DMS153 treated with DMSO at 0.1 percent for 48 hours (cell line): ENCODE results near the gene PITX1.

Source experiments
- DNase-seq: peaks from one replicate; lab custom pipeline; 2025; ENCODE audit not compliant: unreplicated experiment; lab: John Stamatoyannopoulos, UW

PITX1 gene

DNA sequence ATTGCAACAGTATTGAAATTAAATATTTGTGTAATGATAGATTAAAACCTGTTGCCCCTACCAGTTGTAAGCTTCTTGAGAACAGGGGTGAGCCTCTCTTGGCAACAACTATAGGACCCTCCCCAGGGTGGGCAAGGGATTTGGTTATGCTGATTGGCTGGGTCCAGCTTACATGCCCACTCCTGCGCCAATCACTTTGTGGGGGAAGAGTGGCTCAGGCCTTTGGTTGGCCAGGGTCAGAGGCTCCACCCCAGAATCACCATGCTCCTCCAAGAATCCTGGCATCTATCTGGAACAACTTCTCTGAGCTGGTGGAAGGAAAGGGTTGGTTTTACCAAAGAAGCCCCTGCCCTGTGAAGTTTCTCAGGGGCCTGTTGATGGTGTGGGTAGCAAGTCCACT lies 8.6 kb upstream of the PITX1 start:
- no peak for DNase-seq

DNA sequence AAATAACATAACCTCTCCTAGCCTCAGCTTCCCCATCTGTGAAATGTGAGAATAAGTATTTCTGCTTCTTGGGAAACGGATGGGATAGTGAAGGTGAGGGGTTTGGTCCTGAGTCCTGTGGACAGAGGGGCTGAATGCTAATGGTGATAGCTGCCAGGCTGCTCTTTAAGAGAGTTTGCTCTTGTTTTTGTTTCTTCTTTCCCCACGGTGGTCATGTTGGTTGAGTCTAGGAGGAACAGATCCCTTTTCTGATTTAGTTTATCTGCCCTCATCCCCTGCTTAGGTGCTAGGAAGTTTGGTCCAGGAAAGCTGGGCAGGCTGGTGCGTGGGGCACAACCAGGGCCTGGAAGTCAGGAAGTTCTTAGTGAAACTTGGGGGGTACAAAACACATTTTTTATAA lies 7.7 kb upstream of the PITX1 start:
- no peak for DNase-seq

DNA sequence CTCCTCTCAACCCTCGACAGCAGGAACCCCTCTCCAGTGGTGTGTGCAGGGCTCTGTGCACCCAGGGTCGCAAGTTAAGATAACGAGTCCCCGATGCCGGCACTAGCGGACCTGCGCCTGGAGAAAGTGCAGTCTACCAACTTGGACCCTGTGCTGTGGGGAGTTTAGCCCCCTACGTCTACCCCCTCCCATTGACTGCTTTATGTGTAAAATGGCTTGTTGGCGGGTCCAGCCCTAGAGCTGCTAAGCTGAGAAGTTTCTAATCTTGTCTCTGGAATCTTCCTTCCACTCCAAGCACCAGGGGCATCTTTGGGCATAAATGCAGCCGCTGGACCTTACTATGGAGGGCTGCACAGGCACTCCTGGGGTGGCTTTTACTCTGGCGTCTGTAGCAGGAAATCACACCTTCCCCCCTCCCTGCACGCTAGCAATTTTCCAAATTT lies 7.1 kb upstream of the PITX1 start:
- DNase-seq = no peak

DNA sequence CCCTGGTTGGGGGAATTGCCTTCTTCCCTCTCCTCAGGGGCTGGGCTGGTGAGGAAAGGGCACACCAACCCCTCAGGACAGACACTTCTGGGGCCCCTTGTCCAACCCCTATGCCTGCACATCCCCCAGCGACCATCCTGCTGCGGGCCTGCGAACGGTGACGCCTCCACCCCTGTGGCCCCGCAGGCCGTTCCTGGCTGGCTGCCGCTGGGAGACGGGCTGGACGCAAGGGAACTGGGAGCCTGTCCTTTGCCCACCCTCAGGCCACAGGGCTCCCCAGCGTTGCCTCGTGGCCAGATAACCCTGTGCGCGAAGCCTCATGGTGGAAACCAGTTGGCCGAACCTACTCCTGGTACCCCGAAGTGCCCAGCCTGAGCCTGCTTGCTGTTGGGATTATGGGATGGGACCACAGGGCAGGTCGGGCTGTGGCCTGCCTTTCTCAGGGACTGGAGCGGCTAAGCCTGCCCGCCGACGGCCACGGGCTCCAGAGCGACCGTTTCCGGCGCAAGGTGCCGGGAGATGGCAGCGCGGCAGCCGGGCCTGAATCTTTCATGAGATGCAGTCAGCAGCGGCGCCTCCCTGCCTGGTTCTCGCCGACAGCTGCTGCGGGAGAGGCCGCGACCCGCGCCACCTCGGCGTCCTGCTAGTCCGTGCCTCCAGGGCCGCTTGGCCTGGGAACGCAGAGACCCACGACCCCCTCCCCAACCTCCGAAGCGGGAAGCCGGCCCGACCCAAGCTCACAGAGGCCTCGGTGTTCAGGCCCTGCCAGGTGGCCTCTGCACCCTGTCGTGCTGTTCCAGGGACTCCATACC lies 6.5 kb upstream of the PITX1 start:
- DNase-seq = no peak

DNA sequence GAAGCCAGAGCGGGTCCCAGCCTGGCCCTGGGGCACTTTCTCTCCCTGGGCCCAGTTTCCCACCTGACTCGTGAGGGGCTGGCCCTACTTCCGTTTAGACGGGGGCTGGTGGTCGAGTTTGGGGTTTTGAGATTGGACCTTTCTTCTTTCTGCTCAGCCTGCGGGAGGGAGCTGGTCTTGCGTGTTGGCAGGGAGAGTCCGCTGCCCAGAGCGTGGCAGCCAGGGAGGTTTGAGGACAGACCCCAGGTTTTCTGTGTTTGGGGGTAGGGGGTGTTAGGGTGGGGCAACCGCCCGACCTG lies 6.0 kb upstream of the PITX1 start:
- DNase-seq = no peak

DNA sequence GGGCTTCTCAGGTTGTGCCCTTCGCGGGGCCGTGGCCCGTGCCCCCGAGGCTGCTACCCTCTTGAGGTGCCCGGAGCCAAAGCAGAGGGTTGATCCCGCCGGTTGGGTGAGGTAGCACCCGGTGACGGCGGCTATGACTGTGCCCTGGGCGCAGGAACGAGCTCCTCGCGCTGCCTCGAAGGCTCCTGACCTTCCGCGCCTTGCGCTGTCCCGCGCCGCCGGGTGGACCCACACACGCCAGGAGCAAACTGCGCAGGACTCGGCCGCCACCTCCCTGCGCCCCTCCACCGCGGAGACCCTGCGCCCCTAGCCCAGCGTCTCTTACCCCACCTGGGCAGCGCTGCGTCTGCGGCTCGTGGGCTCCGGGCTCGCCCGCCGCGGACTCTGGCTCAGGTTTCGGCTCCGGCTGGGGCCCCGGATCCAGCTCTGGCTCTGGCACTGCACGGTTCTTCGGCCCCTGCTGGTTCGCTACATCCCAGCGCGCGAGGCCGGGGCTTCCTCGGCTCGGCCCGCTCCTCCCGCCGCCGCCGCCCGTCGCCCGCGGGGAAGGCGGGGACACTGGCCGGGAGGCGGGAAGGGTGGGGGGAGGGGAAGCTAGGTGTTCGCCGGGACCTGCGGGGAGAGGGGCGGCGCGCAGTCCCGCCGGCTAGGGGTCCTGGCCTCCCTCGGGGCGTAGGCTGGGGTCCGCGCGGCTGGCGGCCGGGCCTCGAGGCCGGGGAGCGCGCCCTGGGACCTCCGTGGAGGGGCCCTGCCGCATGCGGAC lies 5.4 kb upstream of the PITX1 start:
- DNase-seq = no peak

DNA sequence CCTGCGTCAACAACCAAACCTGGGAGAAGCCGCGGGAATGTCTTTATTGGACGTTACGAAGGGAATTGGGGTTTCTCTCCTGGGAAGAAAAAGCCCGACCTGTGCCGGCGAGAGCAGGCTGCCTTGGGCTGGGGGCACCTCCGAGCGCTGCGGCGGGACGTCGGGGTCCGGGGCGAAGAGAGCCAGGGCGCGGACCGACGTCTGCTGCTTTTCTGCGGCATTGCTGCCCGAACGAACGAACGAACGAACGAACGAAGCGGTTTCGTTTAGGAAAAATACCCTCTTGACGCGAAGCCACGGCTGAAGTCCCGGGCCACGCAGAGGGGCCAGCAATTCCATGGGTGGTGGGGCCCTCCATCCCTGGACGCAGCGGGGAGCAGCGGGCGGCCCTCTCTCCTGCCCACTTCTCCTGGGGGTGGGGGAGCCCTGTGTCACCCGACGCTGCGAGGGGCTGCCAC lies 4.8 kb upstream of the PITX1 start:
- DNase-seq = no peak

DNA sequence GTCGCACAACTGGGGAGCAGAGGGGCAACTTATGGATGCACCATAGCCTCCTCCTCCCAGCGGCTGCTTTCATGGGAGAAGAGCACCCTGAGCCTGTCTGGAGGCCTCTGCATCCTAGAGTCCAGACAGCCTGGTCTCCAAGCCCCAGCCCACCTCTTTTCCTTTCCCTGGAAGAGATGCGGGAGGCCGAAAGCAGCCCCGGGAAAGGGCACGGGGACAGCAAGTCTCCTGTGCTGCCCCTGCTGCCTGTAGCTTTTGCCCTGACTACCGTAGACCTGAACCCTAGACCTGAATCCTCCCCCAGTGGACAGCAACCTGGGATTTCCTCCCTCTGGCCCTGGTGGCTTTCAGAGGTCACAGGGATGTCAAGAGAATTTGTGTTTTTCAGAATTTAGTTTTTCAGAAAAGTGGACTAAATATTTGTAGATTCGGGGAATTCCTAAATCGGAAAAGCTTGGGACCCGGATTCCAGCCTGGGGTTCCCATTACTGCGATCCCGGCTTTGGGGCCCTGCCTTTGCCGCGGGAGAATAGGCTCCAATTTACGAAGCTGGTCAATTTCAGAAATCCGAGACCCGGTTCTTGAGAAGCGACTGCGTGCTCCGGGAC lies 4.3 kb upstream of the PITX1 start:
- DNase-seq = no peak

DNA sequence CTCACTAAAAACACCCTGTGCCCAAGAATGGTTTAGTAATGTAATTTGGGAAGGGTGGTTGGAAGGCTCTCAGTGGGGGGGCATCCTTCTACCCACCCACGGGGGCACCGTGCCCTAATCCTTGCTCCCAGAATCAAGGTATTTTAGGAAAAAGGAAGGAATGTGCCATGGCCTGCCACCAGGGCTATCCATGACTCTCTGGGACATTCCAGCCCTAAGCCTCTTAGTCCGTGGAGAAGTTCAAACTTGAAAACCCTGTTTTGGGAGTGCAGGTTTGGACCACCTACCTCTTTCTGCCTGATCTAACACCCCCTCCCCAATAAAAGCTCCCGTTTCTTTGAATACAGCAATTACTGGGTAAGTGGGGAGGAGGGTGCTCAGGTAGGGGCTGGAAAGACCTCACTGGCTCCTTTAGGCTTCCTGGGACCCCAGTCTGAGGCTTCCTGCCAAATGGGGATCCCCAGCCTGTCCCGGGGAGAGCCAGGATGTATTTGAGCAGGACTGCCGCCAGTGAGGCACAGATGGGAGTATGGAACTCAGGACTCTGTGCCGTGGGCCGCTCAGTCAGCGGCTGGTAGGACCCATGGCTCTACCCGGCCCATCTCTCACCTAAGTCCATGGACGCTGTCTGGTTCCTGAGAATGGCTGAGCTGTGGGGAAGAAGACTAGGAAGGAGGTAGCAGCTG lies 3.6 kb upstream of the PITX1 start:
- no peak for DNase-seq

DNA sequence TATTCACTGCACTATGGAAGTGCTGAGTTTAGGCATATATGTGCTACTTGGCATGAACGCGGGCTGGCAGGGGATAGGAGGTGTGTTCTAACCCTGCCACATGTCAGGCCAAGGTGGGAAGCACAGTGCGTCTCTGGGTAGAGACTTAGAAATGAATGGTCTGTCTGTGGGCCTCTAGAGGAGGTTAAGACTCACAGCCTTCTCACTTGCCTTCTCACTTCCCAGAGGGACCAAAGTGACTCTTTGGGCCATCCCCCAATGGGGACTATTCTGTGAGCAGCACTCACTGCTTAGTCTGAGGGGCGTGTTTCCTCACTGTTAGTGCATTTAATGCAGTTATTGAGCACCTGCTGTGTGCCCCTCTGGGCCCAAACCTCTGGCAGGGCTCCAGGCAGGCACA lies 2.4 kb upstream of the PITX1 start:
- DNase-seq = no peak

DNA sequence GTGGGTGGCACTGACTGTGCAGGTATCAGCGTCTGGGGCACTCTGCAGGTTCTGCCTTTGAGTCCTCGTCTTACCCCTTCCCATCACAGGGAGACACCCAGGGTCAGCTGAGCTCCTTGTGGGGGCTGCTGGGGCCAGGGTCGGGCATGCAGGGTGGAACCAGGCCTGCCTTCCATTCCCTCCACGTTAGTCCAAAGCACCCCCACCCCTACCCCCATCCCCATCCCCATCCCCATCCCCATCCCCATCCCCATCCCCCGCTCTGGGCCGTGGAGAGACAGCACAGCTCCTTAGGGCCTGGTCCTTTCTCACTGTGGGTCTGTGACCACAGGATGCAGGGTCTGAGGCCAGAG lies 1.6 kb upstream of the PITX1 start:
- DNase-seq = no peak

DNA sequence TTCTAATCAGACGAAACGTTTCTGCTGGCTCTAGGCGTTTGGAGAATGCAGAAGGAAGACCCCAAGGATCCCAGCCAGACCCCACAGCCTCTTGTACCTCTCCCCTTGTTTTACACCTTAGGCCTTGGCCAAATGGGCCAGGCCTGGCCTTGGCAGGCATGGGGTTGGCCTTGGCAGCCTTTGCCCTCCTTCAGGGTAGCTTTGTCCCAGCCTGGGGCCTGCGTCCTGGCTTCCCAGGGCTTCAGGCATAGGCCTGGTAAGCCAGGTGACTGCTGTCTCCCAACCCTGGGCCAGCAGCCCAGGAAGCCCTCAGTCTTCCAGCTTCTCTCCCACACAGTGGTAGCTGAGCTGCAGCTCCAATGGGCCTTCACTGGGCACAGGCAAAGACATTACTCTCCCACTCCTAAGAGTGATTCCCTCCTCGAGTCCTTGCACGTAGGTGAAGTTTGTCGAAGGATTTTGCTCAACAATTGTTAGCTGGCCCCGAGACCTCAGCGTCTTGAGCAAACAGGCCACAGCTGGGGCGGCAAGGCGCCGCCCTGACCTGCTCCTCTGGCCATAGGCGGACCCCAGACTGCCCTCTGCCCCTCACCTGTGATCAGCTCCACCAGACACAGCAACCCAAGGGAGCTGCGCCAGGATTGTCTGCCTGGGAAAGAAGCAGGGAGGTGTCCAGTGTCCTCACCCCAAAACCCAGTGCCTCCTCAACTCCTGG lies 1.1 kb upstream of the PITX1 start:
- no peak for DNase-seq

DNA sequence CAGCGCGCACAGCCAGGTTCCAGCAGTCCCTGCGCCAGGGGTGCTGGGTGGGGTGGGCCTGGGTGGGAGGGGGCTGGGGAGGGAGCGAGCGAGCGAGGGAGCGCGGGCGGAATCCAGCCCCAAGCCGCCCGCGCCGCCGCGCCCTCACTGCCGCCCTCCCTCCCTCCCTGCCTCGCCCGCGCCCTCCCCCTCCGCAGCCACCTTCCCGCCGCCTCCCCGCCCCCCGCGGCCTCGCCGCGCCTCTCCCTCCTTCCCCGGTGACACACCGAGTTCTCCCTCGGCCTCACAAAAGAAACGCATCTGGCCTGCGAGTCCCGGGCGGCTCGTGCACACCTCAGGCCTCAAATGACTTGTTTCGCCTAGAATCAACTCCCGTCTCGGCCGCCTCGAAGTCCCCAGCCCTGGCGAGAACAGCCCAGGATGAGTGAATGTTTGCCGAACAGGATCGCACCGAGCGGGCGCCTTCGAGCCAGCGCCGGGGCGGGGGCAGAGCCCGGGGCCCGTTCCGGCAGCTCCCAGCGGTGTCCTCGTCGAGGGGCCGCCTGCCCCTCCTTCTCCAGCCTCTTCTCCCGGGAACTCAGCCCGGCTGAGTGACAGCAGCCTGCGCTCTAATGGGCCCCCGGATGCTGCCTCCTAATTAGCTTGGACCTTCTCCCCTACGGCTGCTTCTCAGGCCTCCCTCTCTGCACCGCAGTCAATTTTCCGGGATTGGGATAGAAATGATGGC lies 371 bp upstream of the PITX1 start:
- no peak for DNase-seq

DNA sequence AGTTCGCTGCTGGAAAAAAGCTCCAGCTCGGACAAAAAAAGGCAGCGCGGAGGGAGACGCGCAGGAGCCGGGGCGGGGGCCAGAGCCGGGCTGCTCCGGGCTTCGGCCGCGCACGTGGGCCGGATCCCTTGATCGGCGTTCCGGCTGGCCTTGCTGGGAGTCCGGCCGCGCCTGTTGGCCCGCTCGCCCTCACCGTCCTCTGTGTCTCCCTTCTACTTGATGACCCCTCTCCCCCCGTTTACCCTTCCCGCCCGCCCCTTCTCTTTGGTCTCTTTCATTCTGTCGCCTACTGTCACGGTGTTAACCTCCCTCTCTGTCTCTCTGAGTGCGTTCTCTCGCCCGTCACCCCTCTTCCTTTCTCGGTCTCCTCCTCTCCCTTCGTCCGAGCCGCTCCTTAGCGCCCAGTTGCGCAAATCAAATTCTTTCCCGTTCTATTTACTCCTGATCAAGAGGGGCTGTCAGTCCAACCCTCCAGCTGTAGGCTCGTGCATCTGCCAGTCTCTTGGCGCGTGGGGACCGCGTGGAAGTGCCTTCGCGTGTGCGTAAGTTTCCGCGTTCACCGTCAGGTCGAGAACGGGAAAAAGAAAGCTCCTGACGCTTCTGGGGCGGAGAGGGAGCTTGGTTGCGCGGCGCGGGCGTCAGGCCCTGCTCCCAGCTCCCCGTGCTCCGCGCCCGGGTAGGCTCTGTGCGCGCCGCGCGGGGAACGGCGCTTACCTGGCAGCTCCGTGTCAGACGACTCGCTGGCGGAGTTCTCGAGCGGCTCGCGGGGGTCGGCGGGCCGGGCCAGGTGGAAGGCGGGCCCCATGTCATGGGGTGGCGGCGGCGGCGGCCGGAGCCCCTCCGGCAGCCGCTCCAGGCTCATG lies 798 bp downstream of the PITX1 start:
- DNase-seq = no peak

DNA sequence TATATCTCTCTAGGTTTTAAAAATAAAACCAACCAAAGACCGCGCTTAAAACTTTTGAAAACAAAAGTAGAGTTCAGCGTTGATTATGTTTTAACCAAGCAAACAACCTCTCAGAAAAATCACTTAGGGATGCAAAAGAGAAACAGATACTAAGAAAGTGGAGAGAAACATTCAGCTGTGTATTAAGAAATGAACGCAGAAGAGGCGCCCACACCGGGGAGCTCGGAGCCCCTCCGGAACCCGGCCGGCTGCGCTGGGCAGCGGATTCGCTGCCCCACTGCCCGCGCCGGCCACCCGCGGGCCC lies 1.4 kb downstream of the PITX1 start:
- DNase-seq = no peak

DNA sequence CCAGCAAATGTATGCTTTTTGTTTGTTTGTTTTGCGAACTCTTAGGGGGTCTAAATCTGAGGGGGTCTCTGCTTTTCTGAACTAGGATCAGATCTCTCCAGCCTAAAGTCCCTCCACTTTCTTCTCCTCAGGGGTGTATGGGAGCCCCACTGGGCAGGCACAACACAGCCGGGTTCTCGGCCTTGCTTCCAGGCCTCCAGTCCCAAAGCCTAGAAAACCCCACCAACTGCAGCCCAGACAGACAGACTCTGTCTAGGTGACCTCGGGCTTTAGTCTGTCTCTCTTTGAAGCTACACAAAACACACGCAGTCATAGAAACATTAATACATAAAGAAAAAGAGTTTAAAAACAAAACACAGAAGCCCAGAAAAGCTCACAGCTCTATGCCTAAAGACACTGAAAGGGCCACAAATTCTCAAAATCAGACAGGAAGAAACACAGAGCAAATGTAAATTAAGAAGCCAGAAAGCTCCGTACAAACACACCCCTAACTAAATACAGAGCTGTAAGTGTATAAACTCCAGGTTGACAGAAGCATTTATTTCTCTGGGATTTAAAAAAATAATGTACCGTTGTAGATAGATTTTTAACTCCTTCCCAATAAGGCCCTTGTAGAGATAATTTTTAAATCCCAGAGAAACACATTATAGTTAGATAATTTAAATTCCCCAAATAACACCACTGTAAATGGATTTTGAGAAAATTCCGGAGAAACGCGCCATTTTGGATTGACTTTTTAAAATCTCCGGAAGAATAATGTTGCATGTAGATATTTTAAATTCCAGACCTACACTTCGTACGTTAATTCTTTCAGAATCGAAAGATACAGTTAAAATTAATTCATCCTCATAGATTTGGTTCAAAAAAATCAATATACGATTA lies 2.0 kb downstream of the PITX1 start:
- no peak for DNase-seq

DNA sequence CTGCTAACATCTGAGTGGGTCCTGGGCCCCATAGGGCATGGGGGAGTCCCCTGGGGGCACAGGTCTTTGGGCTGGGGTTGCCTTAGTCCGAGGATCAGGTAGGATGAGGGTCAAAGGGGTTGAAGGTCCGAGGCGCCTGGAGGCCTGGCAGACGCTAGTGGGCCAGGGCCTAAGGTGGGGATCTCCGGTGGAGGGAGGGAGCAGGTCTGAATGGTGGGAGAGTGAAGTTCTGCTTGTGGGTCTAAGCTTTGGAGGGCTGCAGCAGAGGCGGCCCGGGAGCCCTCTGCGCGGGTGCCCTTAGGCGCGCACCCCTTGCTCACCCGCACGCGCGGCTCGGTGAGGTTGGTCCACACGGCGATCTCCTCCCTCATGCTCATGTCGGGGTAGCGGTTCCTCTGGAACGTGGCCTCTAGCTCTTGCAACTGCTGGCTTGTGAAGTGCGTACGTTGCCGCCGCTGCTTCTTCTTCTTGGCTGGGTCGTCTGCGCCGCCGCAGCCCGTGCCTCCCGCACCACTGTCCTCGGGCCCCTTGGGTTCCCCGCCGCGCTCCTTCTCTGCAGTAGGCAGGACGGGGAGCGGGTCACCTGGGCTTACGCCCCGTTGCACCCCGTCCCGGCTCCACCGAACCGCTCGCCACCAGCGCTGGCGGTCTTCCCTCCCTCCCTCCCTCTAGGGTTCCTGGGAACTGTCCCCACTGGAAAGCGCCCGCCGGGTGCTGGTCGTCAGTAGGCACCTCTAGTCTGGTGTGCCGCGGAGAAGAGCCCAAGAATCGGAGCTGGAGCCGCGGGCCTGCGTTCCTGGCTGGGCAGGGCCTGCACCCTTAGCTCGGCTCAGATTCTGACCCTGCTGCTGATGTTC lies 2.8 kb downstream of the PITX1 start:
- DNase-seq = no peak
